ENCODE data around the gene TPX2. TPM values are rescaled to one million over a fixed set of nuclear protein-coding genes. Genes with fewer than 3 reads are reported as not detected.

The TPX2 gene
- total and polyA plus RNA-seq, 2 donors (not counting 1 experiment from before 2014, with no cell fraction given) = 0.30 to 0.31 TPM

DNA sequence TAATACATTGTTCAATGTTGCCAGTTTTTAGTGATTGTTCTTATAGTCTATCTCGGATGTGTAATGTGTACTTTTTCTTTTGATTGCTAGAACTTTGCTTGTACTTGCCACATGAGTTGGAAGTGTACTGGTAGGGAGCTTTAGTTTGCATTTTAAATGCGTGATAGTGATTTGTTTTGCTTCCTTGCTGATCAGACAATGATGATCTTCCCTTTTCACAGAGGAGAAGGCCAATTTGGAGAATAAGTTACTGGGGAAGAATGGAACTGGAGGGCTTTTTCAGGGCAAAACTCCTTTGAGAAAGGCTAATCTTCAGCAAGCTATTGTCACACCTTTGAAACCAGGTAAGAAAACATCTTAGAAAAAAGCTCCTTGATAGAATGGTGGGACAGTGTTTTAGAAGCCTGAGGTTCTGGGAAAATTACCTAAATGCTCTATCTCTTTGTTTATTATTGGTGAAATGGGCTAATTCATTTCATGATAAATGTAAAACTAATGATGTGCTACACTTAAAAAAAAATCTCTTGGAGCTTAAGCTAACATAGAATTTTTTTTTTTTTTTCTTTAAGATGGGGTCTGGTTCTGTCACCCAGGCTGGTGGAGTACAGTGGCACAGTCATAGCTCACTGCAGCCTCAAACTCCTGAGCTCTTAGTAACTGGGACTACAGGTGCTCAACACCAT, 20.9 kb downstream of the TPX2 start:
- H3K27me3 Mint-ChIP-seq = no peaks in the 10 kb centered on the region
- no peaks in the 10 kb centered on the region for H3K36me3 ChIP-seq (replicated peaks in 1 of 2; ENCODE audit: control extremely low read depth in 1 of 2, control insufficient read depth in 1 of 2, extremely low read depth in 1 of 2, insufficient read depth in 2 of 2, low read length in 1 of 2)

More for the DNA sequence above, 20.9 kb downstream of the TPX2 start:
- no peak overlapping the region for H3K4me3 ChIP-seq (ENCODE audit: control extremely low read depth in 1 of 5, extremely low read depth in 1 of 5, insufficient read depth in 1 of 5, low read depth in 2 of 5, low read length in 4 of 5)
- Mint-ChIP-seq H3K4me3 (no peak overlapping the region), H3K4me1 (no peaks in the 10 kb centered on the region), H3K9me3 (ENCODE audit: insufficient read depth) (peaks cover 3% of the 10 kb centered on the region), H3K27ac (no peak overlapping the region)
- H4K20me1 ChIP-seq (ENCODE audit: control insufficient read depth, insufficient read depth, low read length, poor library complexity, severe bottlenecking) = no peaks in the 10 kb centered on the region
- H3K79me2 ChIP-seq (ENCODE audit: control insufficient read depth, insufficient read depth, low read length) = peaks cover 4% of the 10 kb centered on the region
- no peaks in the 10 kb centered on the region for H3K4me1 ChIP-seq (ENCODE audit: control insufficient read depth in 2 of 2, insufficient read depth in 2 of 2, low read length in 2 of 2)
- no peak overlapping the region for H2AFZ ChIP-seq (ENCODE audit: insufficient read depth, low read depth, low read length, poor library complexity, severe bottlenecking)
- CTCF ChIA-PET = interaction anchor here (0.7 kb wide), 1 partner anchor 266 kb away, joined by 4 read pairs; no protein-coding TSS in a partner anchor
- POLR2A ChIA-PET = no interaction called here
- no peak overlapping the region for H3K4me2 ChIP-seq (replicated peaks; ENCODE audit: low read depth, low read length, poor library complexity, severe bottlenecking)
- ATAC-seq (ENCODE audit: low read depth) (no peak), DNase-seq (no peak)
- H3K9ac ChIP-seq (ENCODE audit: low read length) = no peak overlapping the region
- intact Hi-C loops (cut with micrococcal nuclease) = no loop called here
- H3K27ac ChIP-seq (ENCODE audit: low read length in 2 of 2) = no peak overlapping the region
- H3K9me3 ChIP-seq (ENCODE audit: control extremely low read depth in 1 of 3, control insufficient read depth in 2 of 3, insufficient read depth in 1 of 3, low read length in 2 of 3) = no peaks in the 10 kb centered on the region
- TF ChIP-seq EZH2 (IDR thresholded peaks at IDR 0.05; ENCODE audit: borderline replicate concordance, insufficient read depth, low read depth, low read length, poor library complexity, severe bottlenecking) = no peak
- TF ChIP-seq, protein P1, sequence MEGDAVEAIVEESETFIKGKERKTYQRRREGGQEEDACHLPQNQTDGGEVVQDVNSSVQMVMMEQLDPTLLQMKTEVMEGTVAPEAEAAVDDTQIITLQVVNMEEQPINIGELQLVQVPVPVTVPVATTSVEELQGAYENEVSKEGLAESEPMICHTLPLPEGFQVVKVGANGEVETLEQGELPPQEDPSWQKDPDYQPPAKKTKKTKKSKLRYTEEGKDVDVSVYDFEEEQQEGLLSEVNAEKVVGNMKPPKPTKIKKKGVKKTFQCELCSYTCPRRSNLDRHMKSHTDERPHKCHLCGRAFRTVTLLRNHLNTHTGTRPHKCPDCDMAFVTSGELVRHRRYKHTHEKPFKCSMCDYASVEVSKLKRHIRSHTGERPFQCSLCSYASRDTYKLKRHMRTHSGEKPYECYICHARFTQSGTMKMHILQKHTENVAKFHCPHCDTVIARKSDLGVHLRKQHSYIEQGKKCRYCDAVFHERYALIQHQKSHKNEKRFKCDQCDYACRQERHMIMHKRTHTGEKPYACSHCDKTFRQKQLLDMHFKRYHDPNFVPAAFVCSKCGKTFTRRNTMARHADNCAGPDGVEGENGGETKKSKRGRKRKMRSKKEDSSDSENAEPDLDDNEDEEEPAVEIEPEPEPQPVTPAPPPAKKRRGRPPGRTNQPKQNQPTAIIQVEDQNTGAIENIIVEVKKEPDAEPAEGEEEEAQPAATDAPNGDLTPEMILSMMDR (IDR thresholded peaks at IDR 0.05) = no peak
- H3K27me3 ChIP-seq (replicated peaks in 1 of 4; ENCODE audit: control extremely low read depth in 1 of 4, control insufficient read depth in 3 of 4, insufficient read depth in 4 of 4, low read length in 3 of 4) = no peaks in the 10 kb centered on the region
- 100% methylated on average over 1 of the region's 2 CpGs for WGBS (ENCODE audit: insufficient coverage)

Measured in B cell (primary cell).